Mesenchymal stem cell (in vitro differentiated cells and primary cell): Measurements from ENCODE around the gene FOXP2.
A peak's percentile ranks its signal among the peaks of the same experiment; 100 is the strongest.

Source experiments
- DNase-seq: peaks from one replicate; pipeline ENCODE4 v3.0.0-alpha.2; 2013
- H2AFZ ChIP-seq: one replicate; pipeline ENCODE4 v1.6.1; 2013; ENCODE audit warnings: low read depth, mild to moderate bottlenecking, control low read depth, inconsistent platforms, low read length, moderate library complexity
- H2AK5ac ChIP-seq: 2 replicates; pipeline ENCODE4 v1.6.1; 2013; ENCODE audit warnings: low read length, moderate library complexity, mild to moderate bottlenecking, inconsistent platforms; ENCODE audit not compliant: severe bottlenecking
- H2BK120ac ChIP-seq: one replicate; pipeline ENCODE4 v1.6.1; 2013; ENCODE audit warnings: low read depth, mild to moderate bottlenecking, inconsistent platforms, low read length, moderate library complexity
- H2BK12ac ChIP-seq, 2 experiments: one replicate each; pipeline ENCODE4 v1.6.1; 2013; ENCODE audit warnings: inconsistent platforms in 2 of 2, low read length in 2 of 2, mild to moderate bottlenecking in 2 of 2, moderate library complexity in 2 of 2, control low read depth in 1 of 2
- H2BK15ac ChIP-seq: one replicate; pipeline ENCODE4 v1.6.1; 2013; ENCODE audit warnings: mild to moderate bottlenecking, low read depth, inconsistent platforms; ENCODE audit not compliant: poor library complexity, severe bottlenecking
- H2BK5ac ChIP-seq: 2 replicates; pipeline ENCODE4 v1.6.1; 2013; ENCODE audit warnings: low read depth, mild to moderate bottlenecking, low read length, control low read depth, inconsistent platforms; ENCODE audit not compliant: poor library complexity, severe bottlenecking
- H3K14ac ChIP-seq, 2 experiments: one replicate each; pipeline ENCODE4 v1.6.1; 2013; ENCODE audit warnings: inconsistent platforms in 2 of 2, low read length in 2 of 2, control low read depth in 1 of 2, mild to moderate bottlenecking in 1 of 2, moderate library complexity in 1 of 2
- H3K18ac ChIP-seq, 2 experiments: one replicate each; pipeline ENCODE4 v1.6.1; 2013; ENCODE audit warnings: inconsistent platforms in 2 of 2, low read length in 2 of 2, control low read depth in 1 of 2, low read depth in 1 of 2, mild to moderate bottlenecking in 1 of 2
- H3K23ac ChIP-seq, 2 experiments: one replicate each; pipeline ENCODE4 v1.6.1; 2013; ENCODE audit warnings: inconsistent platforms in 2 of 2, low read length in 2 of 2, mild to moderate bottlenecking in 2 of 2, moderate library complexity in 2 of 2, control low read depth in 1 of 2
- H3K27ac ChIP-seq: 2 replicates; pipeline ENCODE4 v1.5.1; 2013; ENCODE audit warnings: mild to moderate bottlenecking, moderate library complexity, low read length, control low read depth, inconsistent platforms; ENCODE audit not compliant: poor library complexity, severe bottlenecking
- H3K27me3 ChIP-seq, 2 experiments: 2 replicates each; pipeline versions ENCODE4 v1.6.1 to v1.7.0; 2013; ENCODE audit warnings: low read length in 2 of 2, mild to moderate bottlenecking in 2 of 2, moderate library complexity in 2 of 2, control low read depth in 1 of 2, inconsistent platforms in 1 of 2; ENCODE audit not compliant: control insufficient read depth in 1 of 2, insufficient read depth in 1 of 2
- H3K36me3 ChIP-seq, 2 experiments: 2 replicates each; pipeline versions ENCODE4 v1.6.1 to v1.7.0; 2013; ENCODE audit warnings: low read length in 2 of 2, control low read depth in 1 of 2, inconsistent platforms in 1 of 2, low read depth in 1 of 2, mild to moderate bottlenecking in 1 of 2; ENCODE audit not compliant: insufficient read depth in 2 of 2, control insufficient read depth in 1 of 2
- H3K4ac ChIP-seq, 2 experiments: one replicate each; pipeline ENCODE4 v1.6.1; 2013; ENCODE audit warnings: inconsistent platforms in 2 of 2, low read length in 2 of 2, mild to moderate bottlenecking in 2 of 2, moderate library complexity in 2 of 2, control low read depth in 1 of 2, low read depth in 1 of 2
- H3K4me1 ChIP-seq: 2 replicates; pipeline ENCODE4 v1.6.1; 2013; ENCODE audit warnings: low read depth, low read length, control low read depth; ENCODE audit not compliant: control insufficient read depth, insufficient read depth
- H3K4me2 ChIP-seq: 2 replicates; pipeline ENCODE4 v1.6.1; 2013; ENCODE audit warnings: low read length, mild to moderate bottlenecking, inconsistent platforms; ENCODE audit not compliant: poor library complexity, severe bottlenecking
- H3K4me3 ChIP-seq, 2 experiments: 2 replicates each; pipeline versions ENCODE4 v1.5.1 to v1.7.0; 2013; ENCODE audit warnings: low read length in 2 of 2, mild to moderate bottlenecking in 2 of 2, control low read depth in 1 of 2, low read depth in 1 of 2; ENCODE audit not compliant: insufficient read depth in 1 of 2
- H3K79me1 ChIP-seq: replicated peaks from 2 replicates; pipeline ENCODE4 v1.6.1; 2013; ENCODE audit warnings: mild to moderate bottlenecking, control low read depth, low read length, inconsistent platforms; ENCODE audit not compliant: poor library complexity, severe bottlenecking
- H3K9ac ChIP-seq: 2 replicates; pipeline ENCODE4 v1.7.0; 2013; ENCODE audit warnings: mild to moderate bottlenecking, low read length, moderate library complexity
- H3K9me3 ChIP-seq: 2 replicates; pipeline ENCODE4 v1.7.0; 2013; ENCODE audit warnings: mild to moderate bottlenecking, low read length; ENCODE audit not compliant: control insufficient read depth
- H4K8ac ChIP-seq: one replicate; pipeline ENCODE4 v1.6.1; 2013; ENCODE audit warnings: inconsistent platforms, mild to moderate bottlenecking, low read length, moderate library complexity
- H4K91ac ChIP-seq: one replicate; pipeline ENCODE4 v1.6.1; 2013; ENCODE audit warnings: mild to moderate bottlenecking, low read length, inconsistent platforms
- WGBS: methylation state at CpG from one replicate; pipeline ENCODE4 v1.1.7; 2013; ENCODE audit warnings: mixed read lengths; 5-methylcytosine and 5-hydroxymethylcytosine counted together

Gene FOXP2

DNA sequence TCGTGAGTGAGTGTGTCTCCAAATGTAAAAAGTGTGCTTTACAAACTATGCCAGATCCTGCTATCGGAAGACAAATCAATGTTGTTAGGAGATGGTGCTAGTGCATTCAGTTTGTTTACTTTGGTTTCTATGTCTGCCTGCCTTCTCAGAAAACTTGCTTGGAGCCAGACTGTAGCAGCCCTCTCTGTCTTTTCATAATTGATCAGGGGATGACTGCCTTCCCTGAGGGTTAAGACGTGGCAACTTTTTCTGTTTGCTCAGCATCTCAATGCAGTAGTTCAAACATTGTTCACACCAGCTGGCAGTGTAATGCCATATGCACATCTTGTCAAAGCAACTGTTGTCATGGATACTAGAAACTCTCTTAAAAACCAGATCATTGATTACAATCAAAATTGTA is 118.5 kb downstream of the FOXP2 start:
- H4K91ac ChIP-seq: no peak overlapping the region
- no peak overlapping the region for H3K23ac ChIP-seq
- H3K18ac ChIP-seq: no peak overlapping the region
- H2BK5ac ChIP-seq: no peak overlapping the region
- no peak overlapping the region for H3K4ac ChIP-seq
- no peak overlapping the region for H2AFZ ChIP-seq
- no peaks in the 10 kb centered on the region for H3K36me3 ChIP-seq
- H3K9ac ChIP-seq: peak overlapping the region; percentile 77
- no peaks in the 10 kb centered on the region for H3K27me3 ChIP-seq
- no peak overlapping the region for H2BK15ac ChIP-seq
- DNase-seq: peak; percentile 43
- H4K8ac ChIP-seq: no peak overlapping the region
- no peak overlapping the region for H3K4me3 ChIP-seq
- H2AK5ac ChIP-seq: no peak overlapping the region
- H3K4me1 ChIP-seq: no peaks in the 10 kb centered on the region
- H2BK120ac ChIP-seq: no peak overlapping the region
- no peak overlapping the region for H3K14ac ChIP-seq
- no peaks in the 10 kb centered on the region for H3K79me1 ChIP-seq
- no peak overlapping the region for H3K27ac ChIP-seq
- no peak overlapping the region for H2BK12ac ChIP-seq
- H3K4me2 ChIP-seq: no peak overlapping the region
- H3K9me3 ChIP-seq: no peaks in the 10 kb centered on the region
- 61% methylated on average over 3 of the region's 3 CpGs for WGBS

DNA sequence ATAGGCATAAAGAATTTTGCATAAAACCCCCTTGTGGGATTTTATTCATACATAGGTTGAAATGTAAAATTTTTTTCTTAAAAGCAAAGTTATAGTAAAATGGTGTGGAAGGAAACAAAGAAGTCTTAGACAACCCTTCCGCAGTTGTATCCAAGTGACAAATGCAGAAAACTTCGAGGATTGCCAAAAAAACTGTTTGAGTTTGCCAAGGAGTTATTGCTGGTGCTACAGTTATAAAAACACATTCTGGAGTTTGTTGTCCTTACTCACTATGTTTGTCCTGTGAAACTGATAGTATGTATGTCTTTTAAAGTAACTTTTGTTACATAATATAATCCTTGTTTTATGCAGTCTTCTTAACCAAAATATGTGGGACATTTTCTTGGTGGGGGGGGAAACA is 120.3 kb downstream of the FOXP2 start:
- Histone ChIP-seq H3K79me1 (no peaks in the 10 kb centered on the region), H3K27me3 (no peaks in the 10 kb centered on the region), H2AFZ (no peak overlapping the region), H4K8ac (no peak overlapping the region), H3K23ac (no peak overlapping the region), H2BK15ac (no peak overlapping the region), H3K4me3 (no peak overlapping the region), H3K36me3 (no peaks in the 10 kb centered on the region), H2AK5ac (no peak overlapping the region), H2BK12ac (no peak overlapping the region), H3K4me1 (no peaks in the 10 kb centered on the region), H2BK120ac (no peak overlapping the region), H3K14ac (no peak overlapping the region), H3K4ac (no peak overlapping the region), H3K27ac (no peak overlapping the region), H3K9ac (peak overlapping the region; percentile 13), H2BK5ac (no peak overlapping the region), H3K9me3 (no peaks in the 10 kb centered on the region), H3K4me2 (no peak overlapping the region), H4K91ac (no peak overlapping the region), H3K18ac (no peak overlapping the region)
- 78% methylated on average over 2 of the region's 2 CpGs for WGBS
- no peak for DNase-seq

- H3K36me3 ChIP-seq: no peaks in the 10 kb centered on the region
- no peak overlapping the region for H2BK15ac ChIP-seq
- H3K9me3 ChIP-seq: no peaks in the 10 kb centered on the region
- H2BK5ac ChIP-seq: no peak overlapping the region
- H2BK12ac ChIP-seq: no peak overlapping the region
- no peak overlapping the region for H4K8ac ChIP-seq
- no peak overlapping the region for H3K27ac ChIP-seq
- no peak overlapping the region for H3K4me2 ChIP-seq
- H2AK5ac ChIP-seq: no peak overlapping the region
- no peak overlapping the region for H2BK120ac ChIP-seq
- no peaks in the 10 kb centered on the region for H3K79me1 ChIP-seq
- H3K14ac ChIP-seq: no peak overlapping the region
- H3K4me1 ChIP-seq: no peaks in the 10 kb centered on the region
- H4K91ac ChIP-seq: no peak overlapping the region
- DNase-seq: peak; percentile 18
- no peak overlapping the region for H2AFZ ChIP-seq
- H3K4me3 ChIP-seq: no peak overlapping the region
- H3K9ac ChIP-seq: peak overlapping the region; percentile 55
- H3K4ac ChIP-seq: no peak overlapping the region
- no peak overlapping the region for H3K23ac ChIP-seq
- H3K27me3 ChIP-seq: no peaks in the 10 kb centered on the region
- H3K18ac ChIP-seq: no peak overlapping the region
Observed at GRCh38 chr7:114539575-114539974, 125.0 kb downstream of the FOXP2 start.

- no peak overlapping the region for H2BK15ac ChIP-seq
- no peak overlapping the region for H2AK5ac ChIP-seq
- no peak overlapping the region for H4K8ac ChIP-seq
- H2BK12ac ChIP-seq: no peak overlapping the region
- H3K18ac ChIP-seq: no peak overlapping the region
- H2AFZ ChIP-seq: no peak overlapping the region
- H3K27ac ChIP-seq: no peak overlapping the region
- no peaks in the 10 kb centered on the region for H3K4me1 ChIP-seq
- H3K27me3 ChIP-seq: no peaks in the 10 kb centered on the region
- no peak overlapping the region for H3K4ac ChIP-seq
- H3K14ac ChIP-seq: no peak overlapping the region
- H3K79me1 ChIP-seq: no peaks in the 10 kb centered on the region
- no peak overlapping the region for H3K23ac ChIP-seq
- peak overlapping the region; percentile 55 for H3K9ac ChIP-seq
- DNase-seq: no peak
- H3K4me3 ChIP-seq: no peak overlapping the region
- WGBS: no CpG with 5 or more reads among the region's 1 CpG
- no peak overlapping the region for H2BK120ac ChIP-seq
- H2BK5ac ChIP-seq: no peak overlapping the region
- H3K4me2 ChIP-seq: no peak overlapping the region
- no peaks in the 10 kb centered on the region for H3K9me3 ChIP-seq
- no peak overlapping the region for H4K91ac ChIP-seq
- H3K36me3 ChIP-seq: no peaks in the 10 kb centered on the region
Observed at GRCh38 chr7:114540291-114540690, 125.7 kb downstream of the FOXP2 start.
